GM12878 (cell line): ENCODE results near the gene TMPRSS7.

Experiments used
- BCL11A ChIP-seq: IDR thresholded peaks from 2 replicates; pipeline ENCODE4 v1.6.1; 2011; ENCODE audit warnings: low read depth, low read length
- CHD4 ChIP-seq: fragments of 200-600 bp; sonication (generic); IDR thresholded peaks from 2 replicates; pipeline ENCODE4 v1.6.1; 2016; ENCODE audit warnings: mild to moderate bottlenecking
- HCFC1 ChIP-seq: fragments of 150-350 bp; IDR thresholded peaks from 2 replicates; pipeline ENCODE4 v1.6.1; 2014; ENCODE audit warnings: low read length
- POLR2AphosphoS5 ChIP-seq: IDR thresholded peaks from 2 replicates; pipeline ENCODE4 v1.6.1; 2011; ENCODE audit warnings: mild to moderate bottlenecking, low read length, inconsistent platforms
- ZBTB33 ChIP-seq: fragments of 450-650 bp; IDR thresholded peaks from 2 replicates; pipeline ENCODE4 v1.6.1; 2017; ENCODE audit warnings: mild to moderate bottlenecking
- TF ChIP-seq, protein P1 (sequence below), 3 experiments: IDR thresholded peaks in 2 of 3; conservative IDR thresholded peaks in 1 of 3; 2 replicates each; pipeline ENCODE4 v1.5.1; 2011; ENCODE audit warnings: low read depth in 3 of 3, low read length in 3 of 3, mild to moderate bottlenecking in 3 of 3, control low read depth in 2 of 3, moderate library complexity in 2 of 3, inconsistent platforms in 1 of 3, mixed read lengths in 1 of 3; ENCODE audit not compliant: control insufficient read depth in 2 of 3, insufficient read depth in 1 of 3; ENCODE audit errors: extremely low read depth in 1 of 3

- TF ChIP-seq ZBTB33 (no peak), CHD4 (no peak), BCL11A (no peak), POLR2AphosphoS5 (no peak), HCFC1 (no peak)
- TF ChIP-seq, protein P1, sequence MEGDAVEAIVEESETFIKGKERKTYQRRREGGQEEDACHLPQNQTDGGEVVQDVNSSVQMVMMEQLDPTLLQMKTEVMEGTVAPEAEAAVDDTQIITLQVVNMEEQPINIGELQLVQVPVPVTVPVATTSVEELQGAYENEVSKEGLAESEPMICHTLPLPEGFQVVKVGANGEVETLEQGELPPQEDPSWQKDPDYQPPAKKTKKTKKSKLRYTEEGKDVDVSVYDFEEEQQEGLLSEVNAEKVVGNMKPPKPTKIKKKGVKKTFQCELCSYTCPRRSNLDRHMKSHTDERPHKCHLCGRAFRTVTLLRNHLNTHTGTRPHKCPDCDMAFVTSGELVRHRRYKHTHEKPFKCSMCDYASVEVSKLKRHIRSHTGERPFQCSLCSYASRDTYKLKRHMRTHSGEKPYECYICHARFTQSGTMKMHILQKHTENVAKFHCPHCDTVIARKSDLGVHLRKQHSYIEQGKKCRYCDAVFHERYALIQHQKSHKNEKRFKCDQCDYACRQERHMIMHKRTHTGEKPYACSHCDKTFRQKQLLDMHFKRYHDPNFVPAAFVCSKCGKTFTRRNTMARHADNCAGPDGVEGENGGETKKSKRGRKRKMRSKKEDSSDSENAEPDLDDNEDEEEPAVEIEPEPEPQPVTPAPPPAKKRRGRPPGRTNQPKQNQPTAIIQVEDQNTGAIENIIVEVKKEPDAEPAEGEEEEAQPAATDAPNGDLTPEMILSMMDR (IDR thresholded peaks at IDR 0.05 in 2 of 3, conservative IDR thresholded peaks at IDR 0.05 in 1 of 3; ENCODE audit: control insufficient read depth in 2 of 3, extremely low read depth in 1 of 3, insufficient read depth in 1 of 3, low read depth in 3 of 3, low read length in 3 of 3): no peak
Observed at GRCh38 chr3:112046599-112046998, 12.1 kb downstream of the TMPRSS7 start.
